Neural cell (in vitro differentiated cells): ENCODE results near the gene GOLGA6L2.

Experiments
- EP300 ChIP-seq: fragments of 450-650 bp; conservative IDR thresholded peaks from 2 replicates; pipeline ENCODE4 v1.6.1; 2014; ENCODE audit warnings: antibody characterized with exemption, mild to moderate bottlenecking, moderate library complexity; ENCODE audit not compliant: poor library complexity, severe bottlenecking
- EZH2 ChIP-seq: fragments of 200-600, 300-800 bp; shearing (Covaris generic), sonication (generic); IDR thresholded peaks from 2 replicates; pipeline ENCODE4 v1.6.1; 2014; ENCODE audit warnings: antibody characterized with exemption, low read length, borderline replicate concordance, mild to moderate bottlenecking; ENCODE audit not compliant: insufficient read depth, poor library complexity, severe bottlenecking
- MXI1 ChIP-seq: fragments of 450-650 bp; conservative IDR thresholded peaks from 2 replicates; pipeline ENCODE4 v1.6.1; 2014; ENCODE audit warnings: antibody characterized with exemption, mild to moderate bottlenecking; ENCODE audit not compliant: poor library complexity, severe bottlenecking
- POLR2AphosphoS5 ChIP-seq: IDR thresholded peaks from 2 replicates; pipeline ENCODE4 v1.6.1; 2012
- RAD21 ChIP-seq: fragments of 450-650 bp; conservative IDR thresholded peaks from 2 replicates; pipeline ENCODE4 v1.6.1; 2014; ENCODE audit warnings: antibody characterized with exemption, mild to moderate bottlenecking, moderate library complexity
- SMC3 ChIP-seq: fragments of 450-650 bp; conservative IDR thresholded peaks from 2 replicates; pipeline ENCODE4 v1.6.1; 2014; ENCODE audit warnings: antibody characterized with exemption, mild to moderate bottlenecking, moderate library complexity; ENCODE audit not compliant: poor library complexity
- TAF1 ChIP-seq: IDR thresholded peaks from 2 replicates; pipeline ENCODE4 v1.6.1; 2012; ENCODE audit warnings: low read depth
- TF ChIP-seq, protein P1 (sequence below): fragments of 450-650 bp; IDR thresholded peaks from 2 replicates; pipeline ENCODE4 v1.5.1; 2014; ENCODE audit warnings: antibody characterized with exemption, mild to moderate bottlenecking, moderate library complexity; ENCODE audit not compliant: poor library complexity, severe bottlenecking
- TF ChIP-seq, protein P2 (sequence below): IDR thresholded peaks from 2 replicates; pipeline ENCODE4 v1.6.1; 2012; ENCODE audit warnings: borderline replicate concordance

DNA sequence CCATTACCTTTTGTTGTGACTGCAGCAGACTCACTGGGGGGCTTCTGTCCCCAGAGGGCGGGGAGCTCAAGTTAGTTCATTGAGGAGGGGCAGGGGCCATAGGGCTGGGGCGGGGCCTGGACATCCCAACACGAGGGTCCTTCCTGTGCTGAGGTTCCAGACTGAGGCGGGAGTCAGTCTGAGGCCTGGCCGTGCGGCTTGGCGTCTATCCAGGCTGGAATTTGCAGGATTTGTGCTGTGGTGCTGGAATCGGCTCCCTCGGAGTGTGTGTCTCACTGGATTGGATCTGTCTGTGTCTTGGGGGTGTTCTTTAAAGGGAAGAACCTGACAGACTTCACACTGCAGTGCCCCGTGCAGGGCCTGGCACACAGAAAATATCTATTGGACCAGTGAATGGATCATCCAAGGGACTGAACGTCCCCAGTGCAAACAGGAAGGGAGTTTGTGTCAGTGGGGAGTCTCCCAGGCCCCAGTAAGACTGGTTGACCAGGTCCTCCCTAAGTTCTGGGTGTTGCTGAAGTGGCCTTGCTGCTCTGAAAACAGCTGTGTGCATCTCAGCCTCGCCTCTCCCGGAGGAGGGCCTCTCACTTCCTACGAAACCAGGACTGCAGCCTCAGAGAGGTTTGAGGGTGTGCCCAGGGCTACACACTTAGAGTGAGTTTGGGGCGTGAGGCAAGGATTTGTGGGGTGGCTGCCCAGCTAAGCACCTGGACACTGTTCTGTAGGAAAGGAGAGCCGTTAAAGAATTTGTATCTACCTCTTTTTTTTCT, 26.1 kb downstream of the GOLGA6L2 start:
- TF ChIP-seq, protein P1, sequence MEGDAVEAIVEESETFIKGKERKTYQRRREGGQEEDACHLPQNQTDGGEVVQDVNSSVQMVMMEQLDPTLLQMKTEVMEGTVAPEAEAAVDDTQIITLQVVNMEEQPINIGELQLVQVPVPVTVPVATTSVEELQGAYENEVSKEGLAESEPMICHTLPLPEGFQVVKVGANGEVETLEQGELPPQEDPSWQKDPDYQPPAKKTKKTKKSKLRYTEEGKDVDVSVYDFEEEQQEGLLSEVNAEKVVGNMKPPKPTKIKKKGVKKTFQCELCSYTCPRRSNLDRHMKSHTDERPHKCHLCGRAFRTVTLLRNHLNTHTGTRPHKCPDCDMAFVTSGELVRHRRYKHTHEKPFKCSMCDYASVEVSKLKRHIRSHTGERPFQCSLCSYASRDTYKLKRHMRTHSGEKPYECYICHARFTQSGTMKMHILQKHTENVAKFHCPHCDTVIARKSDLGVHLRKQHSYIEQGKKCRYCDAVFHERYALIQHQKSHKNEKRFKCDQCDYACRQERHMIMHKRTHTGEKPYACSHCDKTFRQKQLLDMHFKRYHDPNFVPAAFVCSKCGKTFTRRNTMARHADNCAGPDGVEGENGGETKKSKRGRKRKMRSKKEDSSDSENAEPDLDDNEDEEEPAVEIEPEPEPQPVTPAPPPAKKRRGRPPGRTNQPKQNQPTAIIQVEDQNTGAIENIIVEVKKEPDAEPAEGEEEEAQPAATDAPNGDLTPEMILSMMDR: no peak
- TF ChIP-seq RAD21 (no peak), EP300 (no peak), EZH2 (no peak), POLR2AphosphoS5 (no peak), SMC3 (no peak), TAF1 (no peak), MXI1 (no peak)
- TF ChIP-seq, protein P2, sequence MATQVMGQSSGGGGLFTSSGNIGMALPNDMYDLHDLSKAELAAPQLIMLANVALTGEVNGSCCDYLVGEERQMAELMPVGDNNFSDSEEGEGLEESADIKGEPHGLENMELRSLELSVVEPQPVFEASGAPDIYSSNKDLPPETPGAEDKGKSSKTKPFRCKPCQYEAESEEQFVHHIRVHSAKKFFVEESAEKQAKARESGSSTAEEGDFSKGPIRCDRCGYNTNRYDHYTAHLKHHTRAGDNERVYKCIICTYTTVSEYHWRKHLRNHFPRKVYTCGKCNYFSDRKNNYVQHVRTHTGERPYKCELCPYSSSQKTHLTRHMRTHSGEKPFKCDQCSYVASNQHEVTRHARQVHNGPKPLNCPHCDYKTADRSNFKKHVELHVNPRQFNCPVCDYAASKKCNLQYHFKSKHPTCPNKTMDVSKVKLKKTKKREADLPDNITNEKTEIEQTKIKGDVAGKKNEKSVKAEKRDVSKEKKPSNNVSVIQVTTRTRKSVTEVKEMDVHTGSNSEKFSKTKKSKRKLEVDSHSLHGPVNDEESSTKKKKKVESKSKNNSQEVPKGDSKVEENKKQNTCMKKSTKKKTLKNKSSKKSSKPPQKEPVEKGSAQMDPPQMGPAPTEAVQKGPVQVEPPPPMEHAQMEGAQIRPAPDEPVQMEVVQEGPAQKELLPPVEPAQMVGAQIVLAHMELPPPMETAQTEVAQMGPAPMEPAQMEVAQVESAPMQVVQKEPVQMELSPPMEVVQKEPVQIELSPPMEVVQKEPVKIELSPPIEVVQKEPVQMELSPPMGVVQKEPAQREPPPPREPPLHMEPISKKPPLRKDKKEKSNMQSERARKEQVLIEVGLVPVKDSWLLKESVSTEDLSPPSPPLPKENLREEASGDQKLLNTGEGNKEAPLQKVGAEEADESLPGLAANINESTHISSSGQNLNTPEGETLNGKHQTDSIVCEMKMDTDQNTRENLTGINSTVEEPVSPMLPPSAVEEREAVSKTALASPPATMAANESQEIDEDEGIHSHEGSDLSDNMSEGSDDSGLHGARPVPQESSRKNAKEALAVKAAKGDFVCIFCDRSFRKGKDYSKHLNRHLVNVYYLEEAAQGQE: no peak
